SU-DHL-6 (cell line): Measurements from ENCODE around the gene ZNF595.
"Not testable (repeated sequence)": the region's sequence is repeated elsewhere in the genome, so short reads cannot be mapped to it uniquely, and the experiment has no call there.

Source experiments
- EZH2phosphoT487 ChIP-seq: fragments of 200-600 bp; sonication (generic), shearing (Covaris generic); conservative IDR thresholded peaks from 2 replicates; pipeline ENCODE4 v1.6.1; 2018; ENCODE audit warnings: mild to moderate bottlenecking, antibody characterized with exemption, low read length, moderate library complexity, mixed read lengths
- TF ChIP-seq, protein P1 (sequence below): fragments of 200-600 bp; sonication (generic); IDR thresholded peaks from one replicate; pipeline ENCODE4 v1.5.1; 2017; ENCODE audit warnings: antibody characterized with exemption, mild to moderate bottlenecking, low read length, moderate library complexity; ENCODE audit not compliant: insufficient read depth, poor library complexity, severe bottlenecking

DNA sequence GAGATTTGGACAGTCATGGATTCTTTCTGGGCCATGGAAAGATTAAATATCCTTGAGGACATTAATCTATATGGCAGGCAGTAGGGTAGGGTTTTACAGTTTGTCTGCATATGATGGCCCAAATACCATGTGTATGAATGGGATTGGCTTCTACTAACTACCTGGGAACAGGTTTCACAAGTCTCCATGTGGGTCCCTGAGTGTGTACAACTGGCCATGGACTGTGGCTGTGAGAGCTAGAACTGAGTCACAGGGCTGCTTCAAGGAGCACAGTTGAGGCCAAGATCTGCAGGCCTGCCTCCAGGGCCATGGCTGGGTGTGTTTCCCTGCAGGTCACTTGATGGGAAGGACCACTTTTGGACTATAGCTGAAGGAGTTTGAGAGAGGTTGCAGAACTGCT is 11.6 kb downstream of the ZNF595 start:
- TF ChIP-seq, protein P1, sequence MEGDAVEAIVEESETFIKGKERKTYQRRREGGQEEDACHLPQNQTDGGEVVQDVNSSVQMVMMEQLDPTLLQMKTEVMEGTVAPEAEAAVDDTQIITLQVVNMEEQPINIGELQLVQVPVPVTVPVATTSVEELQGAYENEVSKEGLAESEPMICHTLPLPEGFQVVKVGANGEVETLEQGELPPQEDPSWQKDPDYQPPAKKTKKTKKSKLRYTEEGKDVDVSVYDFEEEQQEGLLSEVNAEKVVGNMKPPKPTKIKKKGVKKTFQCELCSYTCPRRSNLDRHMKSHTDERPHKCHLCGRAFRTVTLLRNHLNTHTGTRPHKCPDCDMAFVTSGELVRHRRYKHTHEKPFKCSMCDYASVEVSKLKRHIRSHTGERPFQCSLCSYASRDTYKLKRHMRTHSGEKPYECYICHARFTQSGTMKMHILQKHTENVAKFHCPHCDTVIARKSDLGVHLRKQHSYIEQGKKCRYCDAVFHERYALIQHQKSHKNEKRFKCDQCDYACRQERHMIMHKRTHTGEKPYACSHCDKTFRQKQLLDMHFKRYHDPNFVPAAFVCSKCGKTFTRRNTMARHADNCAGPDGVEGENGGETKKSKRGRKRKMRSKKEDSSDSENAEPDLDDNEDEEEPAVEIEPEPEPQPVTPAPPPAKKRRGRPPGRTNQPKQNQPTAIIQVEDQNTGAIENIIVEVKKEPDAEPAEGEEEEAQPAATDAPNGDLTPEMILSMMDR, result not testable (repeated sequence)
- TF ChIP-seq EZH2phosphoT487, result not testable (repeated sequence)
